ENCODE measurements around the gene POLD4. TPM values are rescaled to one million over a fixed set of nuclear protein-coding genes. Genes with fewer than 3 reads are reported as not detected.
"Not testable (repeated sequence)": the region's sequence is repeated elsewhere in the genome, so short reads cannot be mapped to it uniquely, and the experiment has no call there.

The POLD4 gene
- 47.0 TPM for total RNA-seq
- long read RNA-seq, transcript POLD4-201 (4 exons, 918 nt), result major isoform, 41 of 99 reads
- long read RNA-seq, transcript POLD4-209 (2 exons, 860 nt), result minor isoform, 25 of 99 reads
- long read RNA-seq, transcript POLD4-207 (4 exons, 584 nt), result minor isoform, 10 of 99 reads
- long read RNA-seq, transcript POLD4-205 (4 exons, 1,486 nt), result minor isoform, 15 of 99 reads
- long read RNA-seq, partial matches to known transcripts, result 1 of 99 reads
- long read RNA-seq, other reads (novel, unspliced or antisense), result 3 of 99 reads

DNA sequence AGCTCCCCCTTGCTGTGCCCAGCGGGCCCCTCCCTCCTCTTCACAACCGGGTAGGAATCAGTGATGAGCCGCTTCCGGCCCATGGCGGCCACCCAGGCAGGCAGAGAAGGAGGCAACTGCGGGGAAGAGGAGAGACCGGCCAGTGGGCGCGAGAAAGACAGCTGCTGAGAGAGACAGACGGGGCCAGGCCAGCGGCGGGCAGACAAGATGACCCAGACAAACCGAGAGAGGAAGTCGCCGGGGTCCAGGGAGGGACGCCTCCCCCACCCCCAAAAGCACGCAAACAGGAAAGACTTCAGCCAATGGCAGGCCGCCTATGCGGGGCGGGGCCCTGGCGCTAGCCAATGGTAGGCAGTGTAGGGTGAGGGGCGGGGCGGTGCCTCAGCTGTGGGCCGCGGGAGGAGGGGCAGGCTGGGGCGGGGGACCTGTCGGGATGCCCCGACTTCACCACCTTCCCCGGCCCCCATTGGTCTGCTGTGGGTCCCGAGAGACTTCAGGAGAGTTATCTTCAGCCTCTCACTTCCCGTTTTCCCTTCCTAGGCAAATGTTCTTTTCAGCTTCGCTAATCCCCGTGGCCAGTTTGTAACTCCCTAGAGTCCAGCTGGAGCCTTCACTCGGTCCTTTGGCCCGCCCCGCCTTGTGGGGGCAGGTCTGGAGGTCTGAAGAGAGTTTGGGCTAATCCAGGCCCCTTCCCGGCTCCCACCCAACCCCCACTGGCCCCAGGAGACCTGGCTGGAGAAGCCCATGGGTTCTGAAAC is at the start of gene POLD4:
TSS of gene POLD4 (minus strand) at position 230 of the 758 bp plus-strand sequence. CDS start at position 83, 147 bp downstream.
- no peaks in the 10 kb centered on the region for H3K36me3 ChIP-seq
- intact Hi-C loops (cut with micrococcal nuclease), result no loop called here
- peak within 1 kb of the TSS; percentile 99 for H3K27ac ChIP-seq (replicated peaks)
- peaks cover 83% of the 10 kb centered on the region for H3K4me1 ChIP-seq
- TF ChIP-seq, protein P1, sequence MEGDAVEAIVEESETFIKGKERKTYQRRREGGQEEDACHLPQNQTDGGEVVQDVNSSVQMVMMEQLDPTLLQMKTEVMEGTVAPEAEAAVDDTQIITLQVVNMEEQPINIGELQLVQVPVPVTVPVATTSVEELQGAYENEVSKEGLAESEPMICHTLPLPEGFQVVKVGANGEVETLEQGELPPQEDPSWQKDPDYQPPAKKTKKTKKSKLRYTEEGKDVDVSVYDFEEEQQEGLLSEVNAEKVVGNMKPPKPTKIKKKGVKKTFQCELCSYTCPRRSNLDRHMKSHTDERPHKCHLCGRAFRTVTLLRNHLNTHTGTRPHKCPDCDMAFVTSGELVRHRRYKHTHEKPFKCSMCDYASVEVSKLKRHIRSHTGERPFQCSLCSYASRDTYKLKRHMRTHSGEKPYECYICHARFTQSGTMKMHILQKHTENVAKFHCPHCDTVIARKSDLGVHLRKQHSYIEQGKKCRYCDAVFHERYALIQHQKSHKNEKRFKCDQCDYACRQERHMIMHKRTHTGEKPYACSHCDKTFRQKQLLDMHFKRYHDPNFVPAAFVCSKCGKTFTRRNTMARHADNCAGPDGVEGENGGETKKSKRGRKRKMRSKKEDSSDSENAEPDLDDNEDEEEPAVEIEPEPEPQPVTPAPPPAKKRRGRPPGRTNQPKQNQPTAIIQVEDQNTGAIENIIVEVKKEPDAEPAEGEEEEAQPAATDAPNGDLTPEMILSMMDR (IDR thresholded peaks at IDR 0.05; ENCODE audit: borderline replicate concordance), result no peak
- no peaks in the 10 kb centered on the region for H3K27me3 ChIP-seq (ENCODE audit: low read depth)
- DNase-seq, result peak; percentile 99
- peak within 1 kb of the TSS; percentile 92 for H3K4me3 ChIP-seq
- no peaks in the 10 kb centered on the region for H3K9me3 ChIP-seq (replicated peaks)

DNA sequence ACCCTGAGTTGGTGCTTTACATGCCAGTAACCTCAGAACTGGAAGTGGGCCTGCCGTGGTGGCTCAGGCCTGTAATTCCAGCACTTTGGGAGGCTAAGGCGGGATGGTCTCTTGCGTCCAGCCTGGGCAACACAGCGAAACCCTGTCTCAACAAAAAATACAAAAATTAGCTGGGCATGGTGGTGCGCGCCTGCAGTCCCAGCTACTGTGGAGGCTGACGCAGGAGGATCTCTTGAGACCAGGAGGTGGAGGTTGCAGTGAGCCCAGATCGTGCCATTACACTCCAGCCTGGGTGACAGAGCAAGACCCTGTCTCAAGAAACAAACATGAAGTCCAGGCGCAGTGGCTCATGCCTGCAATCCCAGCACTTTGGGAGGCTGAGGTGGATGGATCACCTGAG is 49.7 kb upstream of the POLD4 start:
- H3K36me3 ChIP-seq, result peaks cover 22% of the 10 kb centered on the region
- H3K4me3 ChIP-seq; H3K9me3 ChIP-seq (replicated peaks); DNase-seq; intact Hi-C loops (cut with micrococcal nuclease): not testable (repeated sequence)
- H3K4me1 ChIP-seq, result peaks cover 59% of the 10 kb centered on the region
- peak overlapping the region; percentile 21 for H3K27ac ChIP-seq (replicated peaks)
- H3K27me3 ChIP-seq (ENCODE audit: low read depth), result peaks cover 10% of the 10 kb centered on the region

DNA sequence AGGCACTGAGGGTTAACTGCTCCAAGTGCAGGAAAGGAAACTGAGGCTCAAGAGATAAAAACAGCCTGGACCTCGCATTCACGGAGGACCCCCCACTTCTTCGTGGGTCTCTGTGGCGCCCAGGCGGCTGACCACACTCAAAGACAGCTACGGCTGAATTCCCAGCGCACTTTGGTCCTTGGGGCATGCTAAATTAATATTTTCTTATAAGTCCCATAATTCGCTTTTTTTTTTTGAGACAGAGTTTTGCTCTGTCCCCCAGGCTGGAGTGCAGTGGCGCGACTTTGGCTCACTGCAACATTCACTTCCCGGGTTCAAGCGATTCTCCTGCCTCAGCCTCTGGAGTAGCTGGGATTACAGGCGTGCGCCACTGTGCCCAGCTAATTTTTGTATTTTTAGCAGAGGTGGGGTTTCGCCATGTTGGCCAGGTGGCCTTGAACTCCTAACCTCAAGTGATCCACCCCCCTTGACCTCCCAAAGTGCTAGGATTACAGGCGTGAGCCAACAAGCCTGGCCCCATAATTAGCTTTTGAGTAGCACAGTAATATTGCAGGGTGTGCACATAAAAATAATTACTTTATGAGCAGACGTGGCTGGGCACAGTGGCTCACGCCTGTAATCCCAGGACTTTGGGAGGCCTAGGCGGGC is 49.0 kb upstream of the POLD4 start:
- H3K9me3 ChIP-seq (replicated peaks); intact Hi-C loops (cut with micrococcal nuclease); DNase-seq; H3K27me3 ChIP-seq (ENCODE audit: low read depth): not testable (repeated sequence)
- Histone ChIP-seq H3K4me3 (peak overlapping the region; percentile 99), H3K27ac (replicated peaks) (peak overlapping the region; percentile 99), H3K36me3 (peaks cover 30% of the 10 kb centered on the region), H3K4me1 (peaks cover 66% of the 10 kb centered on the region)

DNA sequence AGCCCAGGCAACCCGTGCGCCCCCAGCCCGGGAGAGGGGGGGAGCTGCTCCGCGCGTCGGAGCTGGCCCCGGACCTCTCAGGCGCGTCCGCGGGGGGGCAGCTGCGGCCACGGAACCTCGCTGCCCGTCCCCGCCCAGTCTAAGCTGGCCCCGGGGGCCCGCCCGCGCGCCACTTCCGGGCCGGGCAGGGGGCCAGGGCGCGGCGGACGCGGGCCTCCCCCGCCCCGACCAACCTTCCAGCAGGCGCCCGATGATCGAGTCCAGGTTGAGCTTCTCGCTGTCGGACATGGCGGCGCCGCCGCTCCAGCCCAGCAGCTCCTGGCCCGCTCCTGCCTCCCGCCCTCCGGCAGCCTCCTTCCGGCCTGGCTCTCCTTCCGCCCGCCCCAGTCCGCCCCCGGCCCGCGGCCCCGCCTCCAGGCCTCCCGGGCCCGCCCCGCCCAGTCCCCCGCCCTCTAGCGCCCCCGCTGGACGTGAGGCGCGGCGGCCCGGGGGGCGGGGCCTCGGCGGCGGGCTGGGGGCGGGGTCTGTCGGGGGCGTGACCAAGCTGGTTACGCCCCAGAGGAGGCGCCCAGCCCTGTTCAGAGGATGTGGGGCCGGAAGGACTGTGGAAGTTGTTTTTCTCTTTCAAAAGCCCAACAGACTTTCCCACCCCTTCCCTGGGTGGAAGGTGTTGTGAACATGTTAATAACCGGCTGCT is 48.3 kb upstream of the POLD4 start, which contains the start of gene PPP1CA:
TSS of gene PPP1CA (minus strand) at position 364 of the 697 bp plus-strand sequence. CDS start at position 288, 76 bp downstream.
- Histone ChIP-seq H3K4me3 (peak within 1 kb of the TSS; percentile 99), H3K27me3 (ENCODE audit: low read depth) (peaks cover 7% of the 10 kb centered on the region), H3K9me3 (replicated peaks) (no peaks in the 10 kb centered on the region), H3K4me1 (peaks cover 66% of the 10 kb centered on the region), H3K27ac (replicated peaks) (peak within 1 kb of the TSS; percentile 99), H3K36me3 (peaks cover 37% of the 10 kb centered on the region)
- TF ChIP-seq, protein P1 (IDR thresholded peaks at IDR 0.05; ENCODE audit: borderline replicate concordance), result peak; percentile 79
- intact Hi-C loops (cut with micrococcal nuclease), result no loop called here
- DNase-seq, result peak; percentile 92

DNA sequence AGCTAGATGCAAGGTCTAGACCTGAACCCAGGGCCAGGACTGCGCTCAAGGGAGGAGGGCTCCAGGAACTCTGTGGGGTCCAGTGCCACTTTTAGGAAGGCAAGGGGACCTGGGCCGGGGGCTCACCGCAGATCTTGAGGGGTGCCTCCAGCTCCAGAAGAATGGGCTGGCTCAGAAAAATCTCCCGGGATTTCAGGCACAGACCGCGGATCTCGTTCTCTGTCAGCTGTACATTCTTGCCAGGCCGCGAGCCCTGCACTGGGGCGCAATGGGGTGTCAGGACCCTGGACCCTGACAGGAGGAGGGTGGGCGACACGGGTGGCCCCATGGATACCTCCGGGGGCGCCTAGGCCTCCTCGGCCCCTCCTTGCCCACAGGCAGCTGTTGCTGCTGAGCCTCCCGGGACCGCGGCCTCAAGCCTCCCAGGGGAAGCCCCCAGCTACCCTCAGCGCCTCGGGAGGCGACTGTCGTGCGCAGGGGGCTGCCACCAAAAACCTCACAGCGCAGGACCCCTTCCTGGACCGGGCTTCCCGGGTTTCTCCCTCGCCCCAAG is 47.7 kb upstream of the POLD4 start:
- Histone ChIP-seq H3K36me3 (peaks cover 43% of the 10 kb centered on the region), H3K9me3 (replicated peaks) (no peaks in the 10 kb centered on the region), H3K4me1 (peaks cover 68% of the 10 kb centered on the region), H3K27ac (replicated peaks) (peak overlapping the region; percentile 99), H3K27me3 (ENCODE audit: low read depth) (peaks cover 7% of the 10 kb centered on the region), H3K4me3 (peak overlapping the region; percentile 99)
- DNase-seq, result no peak
- intact Hi-C loops (cut with micrococcal nuclease), result no loop called here
- TF ChIP-seq, protein P1 (IDR thresholded peaks at IDR 0.05; ENCODE audit: borderline replicate concordance), result no peak

Measured in left ventricle myocardium inferior (tissue), 1 donor.